ENCODE results near the gene DYSF. TPM values are rescaled to one million over a fixed set of nuclear protein-coding genes. Genes with fewer than 3 reads are reported as not detected.

Gene DYSF
- total RNA-seq, 4 donors from 2014 or later = 17.4 to 40.7 (median 18.5) TPM

DNA sequence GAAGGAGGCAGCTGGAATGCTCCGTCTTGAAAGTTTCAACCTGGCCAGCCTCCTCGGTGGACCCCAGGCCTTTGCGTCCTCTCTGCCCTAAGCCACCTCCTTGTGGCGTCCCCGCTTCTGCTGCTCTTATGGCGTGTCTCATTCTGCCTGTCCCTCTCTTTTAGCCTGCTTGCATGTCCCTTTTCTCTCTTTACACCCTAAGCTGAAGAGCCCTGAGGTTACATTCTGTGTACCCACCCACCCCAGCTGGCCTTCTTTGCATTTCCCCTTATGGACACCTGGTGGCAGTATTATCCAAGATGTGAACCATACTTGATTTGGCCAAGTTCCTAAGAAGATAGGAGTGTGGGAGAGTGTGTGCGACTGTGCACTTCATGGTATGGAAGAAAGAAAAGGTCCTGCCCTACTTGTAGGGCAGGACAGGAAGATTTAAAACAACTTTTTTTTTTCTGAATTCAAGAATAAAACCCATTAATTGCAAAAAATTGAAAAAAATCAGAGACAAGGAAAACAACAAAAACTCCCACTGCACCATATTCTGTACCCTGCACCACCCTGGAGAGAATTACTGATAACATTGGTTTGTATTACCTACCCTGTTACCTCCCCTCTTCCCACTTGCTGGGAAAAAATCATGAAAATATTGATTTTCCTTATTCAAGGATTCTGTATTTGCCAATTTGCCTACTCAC is 77.4 kb downstream of the DYSF start:
- Histone ChIP-seq H3K4me3 (no peak overlapping the region), H3K36me3 (peaks cover 3 to 74% (median 51%) of the 10 kb centered on the region in 4 donors), H3K27me3 (no peaks in the 10 kb centered on the region), H3K4me1 (no peaks in the 10 kb centered on the region), H3K9me3 (no peaks in the 10 kb centered on the region), H3K27ac (replicated peaks in 1 of 4) (no peak overlapping the region)
- intact Hi-C loops (cut with DNase I) = loop anchor here (10.0 kb wide), 1 partner anchor 1214 kb away; no protein-coding TSS in a partner anchor
- TF ChIP-seq POLR2AphosphoS5 (IDR thresholded peaks at IDR 0.05) = no peak
- TF ChIP-seq, protein P1, sequence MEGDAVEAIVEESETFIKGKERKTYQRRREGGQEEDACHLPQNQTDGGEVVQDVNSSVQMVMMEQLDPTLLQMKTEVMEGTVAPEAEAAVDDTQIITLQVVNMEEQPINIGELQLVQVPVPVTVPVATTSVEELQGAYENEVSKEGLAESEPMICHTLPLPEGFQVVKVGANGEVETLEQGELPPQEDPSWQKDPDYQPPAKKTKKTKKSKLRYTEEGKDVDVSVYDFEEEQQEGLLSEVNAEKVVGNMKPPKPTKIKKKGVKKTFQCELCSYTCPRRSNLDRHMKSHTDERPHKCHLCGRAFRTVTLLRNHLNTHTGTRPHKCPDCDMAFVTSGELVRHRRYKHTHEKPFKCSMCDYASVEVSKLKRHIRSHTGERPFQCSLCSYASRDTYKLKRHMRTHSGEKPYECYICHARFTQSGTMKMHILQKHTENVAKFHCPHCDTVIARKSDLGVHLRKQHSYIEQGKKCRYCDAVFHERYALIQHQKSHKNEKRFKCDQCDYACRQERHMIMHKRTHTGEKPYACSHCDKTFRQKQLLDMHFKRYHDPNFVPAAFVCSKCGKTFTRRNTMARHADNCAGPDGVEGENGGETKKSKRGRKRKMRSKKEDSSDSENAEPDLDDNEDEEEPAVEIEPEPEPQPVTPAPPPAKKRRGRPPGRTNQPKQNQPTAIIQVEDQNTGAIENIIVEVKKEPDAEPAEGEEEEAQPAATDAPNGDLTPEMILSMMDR (IDR thresholded peaks at IDR 0.05) = peak; percentile 57 to 68 (median 59)
- no peak for DNase-seq (ENCODE audit: extremely low spot score)
- 85% methylated on average over 7 of the region's 7 CpGs for WGBS

GRCh38 chr2:71531522-71532047 is 78.2 kb downstream of the DYSF start:
- Histone ChIP-seq H3K36me3 (peaks cover 5 to 74% (median 53%) of the 10 kb centered on the region in 4 donors), H3K9me3 (no peaks in the 10 kb centered on the region), H3K4me1 (no peaks in the 10 kb centered on the region), H3K27me3 (no peaks in the 10 kb centered on the region), H3K27ac (replicated peaks in 1 of 4) (no peak overlapping the region), H3K4me3 (no peak overlapping the region)
- DNase-seq (ENCODE audit: extremely low spot score) = no peak
- intact Hi-C loops (cut with DNase I) = loop anchor here (10.0 kb wide), 1 partner anchor 1213 kb away; no protein-coding TSS in a partner anchor
- 79% methylated on average over 9 of the region's 9 CpGs for WGBS
- TF ChIP-seq, protein P1 (IDR thresholded peaks at IDR 0.05) = no peak
- TF ChIP-seq POLR2AphosphoS5 (IDR thresholded peaks at IDR 0.05) (no peak), POLR2A (IDR thresholded peaks at IDR 0.05; ENCODE audit: low read depth) (no peak), EP300 (IDR thresholded peaks at IDR 0.05) (no peak)

DNA sequence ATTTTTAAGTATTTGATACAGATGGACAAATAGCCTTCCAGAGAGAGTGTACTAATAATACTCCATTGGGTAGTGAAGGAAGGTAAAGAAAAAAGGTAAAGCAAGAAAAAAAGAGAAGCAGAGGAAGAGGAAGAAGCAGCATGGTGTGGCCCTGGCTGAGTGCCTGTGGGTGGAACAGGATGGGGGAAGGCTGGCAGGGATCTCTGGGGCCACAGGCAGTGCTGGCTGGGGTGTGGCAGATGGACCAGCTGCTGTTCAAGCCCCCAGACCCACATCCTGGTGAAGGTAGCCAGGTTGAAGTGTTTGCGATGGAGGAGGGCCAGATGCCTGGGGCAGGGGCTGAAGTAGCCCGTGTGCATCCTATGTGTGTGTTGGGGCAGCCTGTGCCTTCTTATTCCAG is 79.0 kb downstream of the DYSF start:
- H3K4me3 ChIP-seq = no peak overlapping the region
- TF ChIP-seq POLR2AphosphoS5 (IDR thresholded peaks at IDR 0.05) = no peak
- TF ChIP-seq, protein P1 (IDR thresholded peaks at IDR 0.05) = no peak
- TF ChIP-seq POLR2A (IDR thresholded peaks at IDR 0.05; ENCODE audit: low read depth) = no peak
- no peak for TF ChIP-seq EP300 (IDR thresholded peaks at IDR 0.05)
- H3K27ac ChIP-seq (replicated peaks in 1 of 4) = no peak overlapping the region
- no peak for DNase-seq (ENCODE audit: extremely low spot score)
- H3K27me3 ChIP-seq = no peaks in the 10 kb centered on the region
- peaks cover 5 to 68% (median 51%) of the 10 kb centered on the region in 4 donors for H3K36me3 ChIP-seq
- H3K4me1 ChIP-seq = no peaks in the 10 kb centered on the region
- 86% methylated on average over 2 of the region's 2 CpGs for WGBS
- intact Hi-C loops (cut with DNase I) = loop anchor here (10.0 kb wide), 1 partner anchor 1212 kb away; no protein-coding TSS in a partner anchor
- no peaks in the 10 kb centered on the region for H3K9me3 ChIP-seq

- H3K27ac ChIP-seq (replicated peaks in 1 of 4) = no peak overlapping the region
- intact Hi-C loops (cut with DNase I) = loop anchor here (10.0 kb wide), 1 partner anchor 1211 kb away; no protein-coding TSS in a partner anchor
- peaks cover 5 to 63% (median 44%) of the 10 kb centered on the region in 4 donors for H3K36me3 ChIP-seq
- no peaks in the 10 kb centered on the region for H3K4me1 ChIP-seq
- TF ChIP-seq POLR2A (IDR thresholded peaks at IDR 0.05; ENCODE audit: low read depth) (no peak), POLR2AphosphoS5 (IDR thresholded peaks at IDR 0.05) (no peak), EP300 (IDR thresholded peaks at IDR 0.05) (no peak)
- TF ChIP-seq, protein P1 (IDR thresholded peaks at IDR 0.05) = no peak
- no peaks in the 10 kb centered on the region for H3K9me3 ChIP-seq
- WGBS = no CpG with 5 or more reads among the region's 1 CpG
- DNase-seq (ENCODE audit: extremely low spot score) = no peak
- no peak overlapping the region for H3K4me3 ChIP-seq
- no peaks in the 10 kb centered on the region for H3K27me3 ChIP-seq
Measured at GRCh38 chr2:71534201-71534600, 80.8 kb downstream of the DYSF start.
